HL-60 (cell line): ENCODE data around the gene GBP6.
"Not testable (repeated sequence)": the region's sequence is repeated elsewhere in the genome, so short reads cannot be mapped to it uniquely, and the experiment has no call there.

Experiments used
- DNase-seq, 2 experiments: peaks; one replicate each; pipeline ENCODE4 v3.0.0-alpha.2; 2010 to 2020; ENCODE audit warnings: low read depth in 1 of 2, low spot score in 1 of 2
- H3K27ac ChIP-seq: fragments of 250-450 bp; sonication (Bioruptor Pico); replicated peaks from 2 replicates; pipeline ENCODE4 v1.5.1; 2020; ENCODE audit warnings: mild to moderate bottlenecking, moderate library complexity
- H3K27me3 ChIP-seq: fragments of 250-450 bp; sonication (Bioruptor Pico); 2 replicates; pipeline ENCODE4 v1.5.1; 2021; ENCODE audit warnings: mild to moderate bottlenecking, moderate library complexity; ENCODE audit not compliant: insufficient read depth, poor library complexity, severe bottlenecking
- H3K4me3 ChIP-seq: replicated peaks from 2 replicates; pipeline ENCODE4 v1.5.1; 2011; ENCODE audit warnings: mild to moderate bottlenecking, control low read depth, low read length; ENCODE audit not compliant: insufficient read depth
- GABPA ChIP-seq: IDR thresholded peaks from 2 replicates; pipeline ENCODE4 v1.6.1; 2012; ENCODE audit warnings: low read depth
- POLR2AphosphoS5 ChIP-seq: IDR thresholded peaks from 2 replicates; pipeline ENCODE4 v1.6.1; 2012; ENCODE audit warnings: low read depth
- SPI1 ChIP-seq: IDR thresholded peaks from 2 replicates; pipeline ENCODE4 v1.6.1; 2012; ENCODE audit warnings: low read depth, mild to moderate bottlenecking, borderline replicate concordance
- TF ChIP-seq, protein P1 (sequence below): IDR thresholded peaks from one replicate; pipeline ENCODE4 v1.5.1; 2011; ENCODE audit warnings: low read length, control low read depth, inconsistent platforms; ENCODE audit not compliant: insufficient read depth
- TF ChIP-seq, protein P2 (sequence below): IDR thresholded peaks from 2 replicates; pipeline ENCODE4 v1.6.1; 2012; ENCODE audit warnings: low read depth; ENCODE audit not compliant: insufficient replicate concordance

GBP6 gene

DNA sequence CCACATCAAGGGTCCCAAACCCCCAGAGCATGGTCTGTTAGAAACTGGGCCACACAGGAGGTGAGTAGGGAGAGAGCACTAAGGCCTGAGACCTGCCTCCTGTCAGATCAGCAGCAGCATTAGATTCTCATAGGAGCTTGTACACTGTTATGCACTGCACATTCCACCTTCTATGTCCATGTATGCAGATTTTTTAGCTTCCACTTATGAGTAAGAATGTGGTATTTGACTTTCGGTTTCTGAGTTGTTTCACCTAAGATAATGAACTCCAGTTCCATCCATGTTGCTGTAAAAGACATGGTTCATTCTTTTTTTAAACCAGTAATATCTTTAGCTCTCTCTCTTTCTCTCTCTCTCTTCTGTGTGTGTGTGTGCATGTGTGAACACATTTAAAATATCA, 663 bp upstream of the GBP6 start:
- DNase-seq: no peak
- no peaks in the 10 kb centered on the region for H3K27me3 ChIP-seq
- no peak for TF ChIP-seq GABPA
- H3K4me3 ChIP-seq: no peak overlapping the region
- no peak overlapping the region for H3K27ac ChIP-seq

DNA sequence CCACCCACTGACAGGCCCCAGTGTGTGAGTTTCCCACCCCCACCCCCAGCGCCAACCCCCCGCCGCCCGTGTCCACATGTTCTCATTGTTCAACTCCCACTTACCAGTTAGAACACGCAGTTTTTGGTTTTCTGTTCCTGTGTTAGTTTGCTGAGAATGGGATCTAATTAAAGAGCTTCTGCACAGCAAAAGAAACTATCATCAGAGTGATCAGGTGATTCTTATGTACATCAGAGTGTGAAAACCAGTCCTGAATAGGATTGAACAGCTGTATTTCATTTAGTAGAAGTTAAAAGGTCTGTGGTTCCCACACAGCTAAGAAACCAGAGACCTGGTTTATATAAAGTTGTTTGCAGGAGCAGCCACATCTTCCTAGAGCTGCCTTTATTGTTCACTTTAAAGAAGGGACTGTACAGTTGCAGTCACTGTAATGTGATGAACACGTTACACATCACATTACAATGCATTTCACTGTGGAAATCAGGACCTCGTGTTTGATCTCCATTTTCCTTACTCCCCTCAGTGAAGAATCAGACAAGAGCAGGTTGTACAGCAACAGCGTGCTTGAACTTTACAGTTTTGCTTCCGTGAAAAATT, 1.2 kb downstream of the GBP6 start:
- no peak for DNase-seq
- TF ChIP-seq, protein P1, sequence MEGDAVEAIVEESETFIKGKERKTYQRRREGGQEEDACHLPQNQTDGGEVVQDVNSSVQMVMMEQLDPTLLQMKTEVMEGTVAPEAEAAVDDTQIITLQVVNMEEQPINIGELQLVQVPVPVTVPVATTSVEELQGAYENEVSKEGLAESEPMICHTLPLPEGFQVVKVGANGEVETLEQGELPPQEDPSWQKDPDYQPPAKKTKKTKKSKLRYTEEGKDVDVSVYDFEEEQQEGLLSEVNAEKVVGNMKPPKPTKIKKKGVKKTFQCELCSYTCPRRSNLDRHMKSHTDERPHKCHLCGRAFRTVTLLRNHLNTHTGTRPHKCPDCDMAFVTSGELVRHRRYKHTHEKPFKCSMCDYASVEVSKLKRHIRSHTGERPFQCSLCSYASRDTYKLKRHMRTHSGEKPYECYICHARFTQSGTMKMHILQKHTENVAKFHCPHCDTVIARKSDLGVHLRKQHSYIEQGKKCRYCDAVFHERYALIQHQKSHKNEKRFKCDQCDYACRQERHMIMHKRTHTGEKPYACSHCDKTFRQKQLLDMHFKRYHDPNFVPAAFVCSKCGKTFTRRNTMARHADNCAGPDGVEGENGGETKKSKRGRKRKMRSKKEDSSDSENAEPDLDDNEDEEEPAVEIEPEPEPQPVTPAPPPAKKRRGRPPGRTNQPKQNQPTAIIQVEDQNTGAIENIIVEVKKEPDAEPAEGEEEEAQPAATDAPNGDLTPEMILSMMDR: no peak
- no peak overlapping the region for H3K27ac ChIP-seq

DNA sequence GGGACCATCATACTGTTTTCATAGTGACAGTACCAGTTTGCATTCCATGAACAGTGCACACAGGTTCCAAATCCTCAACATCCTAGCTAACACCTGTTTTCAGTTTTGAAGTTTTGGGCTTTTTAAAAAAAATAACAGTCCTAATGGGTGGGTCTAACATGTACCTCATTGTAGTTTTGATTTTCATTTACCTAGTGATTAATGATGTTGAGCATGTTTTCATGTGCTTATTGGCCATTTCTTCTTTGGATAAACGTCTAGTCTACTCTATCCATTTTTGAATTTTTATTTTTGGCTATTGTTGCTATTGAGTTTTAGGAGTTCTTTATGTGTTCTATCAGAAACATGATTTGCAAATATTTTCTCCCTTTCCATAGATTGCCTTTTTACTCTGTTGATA, 3.4 kb downstream of the GBP6 start:
- H3K27me3 ChIP-seq: no peaks in the 10 kb centered on the region
- no peak overlapping the region for H3K27ac ChIP-seq
- no peak overlapping the region for H3K4me3 ChIP-seq
- TF ChIP-seq POLR2AphosphoS5 (no peak), SPI1 (no peak), GABPA (no peak)
- TF ChIP-seq, protein P1: no peak
- TF ChIP-seq, protein P2, sequence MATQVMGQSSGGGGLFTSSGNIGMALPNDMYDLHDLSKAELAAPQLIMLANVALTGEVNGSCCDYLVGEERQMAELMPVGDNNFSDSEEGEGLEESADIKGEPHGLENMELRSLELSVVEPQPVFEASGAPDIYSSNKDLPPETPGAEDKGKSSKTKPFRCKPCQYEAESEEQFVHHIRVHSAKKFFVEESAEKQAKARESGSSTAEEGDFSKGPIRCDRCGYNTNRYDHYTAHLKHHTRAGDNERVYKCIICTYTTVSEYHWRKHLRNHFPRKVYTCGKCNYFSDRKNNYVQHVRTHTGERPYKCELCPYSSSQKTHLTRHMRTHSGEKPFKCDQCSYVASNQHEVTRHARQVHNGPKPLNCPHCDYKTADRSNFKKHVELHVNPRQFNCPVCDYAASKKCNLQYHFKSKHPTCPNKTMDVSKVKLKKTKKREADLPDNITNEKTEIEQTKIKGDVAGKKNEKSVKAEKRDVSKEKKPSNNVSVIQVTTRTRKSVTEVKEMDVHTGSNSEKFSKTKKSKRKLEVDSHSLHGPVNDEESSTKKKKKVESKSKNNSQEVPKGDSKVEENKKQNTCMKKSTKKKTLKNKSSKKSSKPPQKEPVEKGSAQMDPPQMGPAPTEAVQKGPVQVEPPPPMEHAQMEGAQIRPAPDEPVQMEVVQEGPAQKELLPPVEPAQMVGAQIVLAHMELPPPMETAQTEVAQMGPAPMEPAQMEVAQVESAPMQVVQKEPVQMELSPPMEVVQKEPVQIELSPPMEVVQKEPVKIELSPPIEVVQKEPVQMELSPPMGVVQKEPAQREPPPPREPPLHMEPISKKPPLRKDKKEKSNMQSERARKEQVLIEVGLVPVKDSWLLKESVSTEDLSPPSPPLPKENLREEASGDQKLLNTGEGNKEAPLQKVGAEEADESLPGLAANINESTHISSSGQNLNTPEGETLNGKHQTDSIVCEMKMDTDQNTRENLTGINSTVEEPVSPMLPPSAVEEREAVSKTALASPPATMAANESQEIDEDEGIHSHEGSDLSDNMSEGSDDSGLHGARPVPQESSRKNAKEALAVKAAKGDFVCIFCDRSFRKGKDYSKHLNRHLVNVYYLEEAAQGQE: no peak
- DNase-seq: no peak

More for the DNA sequence above, 1.2 kb downstream of the GBP6 start:
- H3K4me3 ChIP-seq: no peak overlapping the region
- H3K27me3 ChIP-seq: no peaks in the 10 kb centered on the region

DNA sequence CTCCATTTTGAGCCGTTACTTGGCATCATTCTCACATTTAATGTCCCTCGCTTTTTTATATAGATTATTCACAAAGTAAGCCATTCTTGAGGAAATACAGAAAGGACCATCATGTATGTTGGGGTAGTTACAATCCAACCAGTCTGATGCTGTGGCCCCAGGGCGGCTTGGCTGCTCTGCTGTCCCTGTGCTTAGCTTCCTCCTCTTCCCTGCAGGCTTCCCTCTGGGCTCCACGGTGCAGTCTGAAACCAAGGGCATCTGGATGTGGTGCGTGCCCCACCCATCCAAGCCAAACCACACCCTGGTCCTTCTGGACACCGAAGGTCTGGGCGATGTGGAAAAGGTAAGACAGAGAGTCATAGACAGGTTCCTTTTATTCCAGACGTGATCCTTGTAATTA, 5.5 kb downstream of the GBP6 start:
- DNase-seq: no peak
- no peaks in the 10 kb centered on the region for H3K27me3 ChIP-seq
- TF ChIP-seq, protein P1: no peak
- no peak for TF ChIP-seq POLR2AphosphoS5
- TF ChIP-seq GABPA: no peak
- TF ChIP-seq, protein P2: no peak
- no peak for TF ChIP-seq SPI1
- H3K4me3 ChIP-seq: no peak overlapping the region
- H3K27ac ChIP-seq: no peak overlapping the region

DNA sequence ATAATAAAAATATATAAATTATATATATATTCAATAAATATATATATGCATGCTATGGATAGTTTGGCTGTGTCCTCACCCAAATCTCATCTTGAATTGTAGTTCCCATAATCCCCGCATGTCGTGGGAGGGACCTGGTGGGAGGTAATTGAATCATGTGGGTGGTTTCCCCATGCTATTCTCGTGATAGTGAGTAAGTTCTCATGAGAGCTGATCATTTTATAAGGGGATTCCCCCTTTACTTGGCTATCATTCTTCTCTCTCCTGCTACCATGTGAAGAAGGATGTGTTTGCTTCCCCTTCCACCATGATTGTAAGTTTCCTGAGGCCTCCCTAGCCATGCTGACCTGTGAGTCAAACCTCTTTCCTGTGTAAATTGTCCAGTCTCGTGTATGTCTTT, 10.0 kb downstream of the GBP6 start:
- not testable (repeated sequence) for H3K27ac ChIP-seq, DNase-seq, H3K4me3 ChIP-seq, H3K27me3 ChIP-seq
